GM19238 (cell line): ENCODE measurements around the gene B3GLCT.
"Not testable (repeated sequence)": the region's sequence is repeated elsewhere in the genome, so short reads cannot be mapped to it uniquely, and the experiment has no call there.

ENCODE experiments used
- DNase-seq: peaks from one replicate; pipeline ENCODE4 v3.0.0; 2011; ENCODE audit warnings: low spot score; ENCODE audit not compliant: insufficient read length

The B3GLCT gene

GRCh38 chr13:31184451-31184850, 15.3 kb upstream of the B3GLCT start:
- DNase-seq, result no peak

- no peak for DNase-seq
Measured at GRCh38 chr13:31184981-31185645, 14.7 kb upstream of the B3GLCT start.

GRCh38 chr13:31191748-31192147, 8.0 kb upstream of the B3GLCT start:
- no peak for DNase-seq

- DNase-seq, result no peak
Measured at GRCh38 chr13:31192306-31192705, 7.5 kb upstream of the B3GLCT start.

- DNase-seq, result no peak
Measured at GRCh38 chr13:31195616-31196015, 4.2 kb upstream of the B3GLCT start.

- no peak for DNase-seq
Measured at GRCh38 chr13:31196992-31197391, 2.8 kb upstream of the B3GLCT start.

- DNase-seq, result no peak
Measured at GRCh38 chr13:31198519-31198918, 1.3 kb upstream of the B3GLCT start.

- DNase-seq, result peak; percentile 22
Measured at GRCh38 chr13:31199527-31199848, 287 bp upstream of the B3GLCT start.

- no peak for DNase-seq
Measured at GRCh38 chr13:31200637-31200971, 829 bp downstream of the B3GLCT start.

GRCh38 chr13:31201341-31202031, 1.7 kb downstream of the B3GLCT start:
- no peak for DNase-seq

GRCh38 chr13:31204592-31204991, 4.8 kb downstream of the B3GLCT start:
- no peak for DNase-seq

- DNase-seq, result no peak
Measured at GRCh38 chr13:31207661-31208552, 8.1 kb downstream of the B3GLCT start.

GRCh38 chr13:31208559-31209122, 8.9 kb downstream of the B3GLCT start:
- DNase-seq, result no peak

- no peak for DNase-seq
Measured at GRCh38 chr13:31209172-31209840, 9.5 kb downstream of the B3GLCT start.

- no peak for DNase-seq
Measured at GRCh38 chr13:31209841-31210210, 10.1 kb downstream of the B3GLCT start.

- DNase-seq, result no peak
Measured at GRCh38 chr13:31213651-31214289, 14.0 kb downstream of the B3GLCT start.

- DNase-seq, result no peak
Measured at GRCh38 chr13:31214435-31214834, 14.7 kb downstream of the B3GLCT start.

GRCh38 chr13:31216916-31217315, 17.1 kb downstream of the B3GLCT start:
- not testable (repeated sequence) for DNase-seq

- DNase-seq, result no peak
Measured at GRCh38 chr13:31219909-31220598, 20.3 kb downstream of the B3GLCT start.

GRCh38 chr13:31221057-31221456, 21.3 kb downstream of the B3GLCT start:
- no peak for DNase-seq
